A549 (cell line): ENCODE results near the gene GARNL3. TPM values are rescaled to one million over a fixed set of nuclear protein-coding genes. Genes with fewer than 3 reads are reported as not detected.

ENCODE experiments used
- ATAC-seq, 2 experiments: fragments of 200-7000 bp in 1 of 2; fragments of >200 bp in 1 of 2; cut with Nextera tagmentation in 1 of 2; cut with Tn5 transposase in 1 of 2; 3 replicates each; pipeline versions ENCODE4 v1.8.0 to v1.9.1; 2018 to 2020; ENCODE audit warnings: mild to moderate bottlenecking in 1 of 2, moderate library complexity in 1 of 2
- CTCF ChIA-PET: fragments of 300-600 bp; sonication (Branson Sonifier 250); formaldehyde crosslinking; extraction: SDS; loops from one replicate; lab custom pipeline; 2021; ENCODE audit warnings: antibody characterized with exemption, inconsistent platforms; lab: Yijun Ruan, JAX
- POLR2A ChIA-PET: fragments of 350-600 bp; formaldehyde crosslinking; extraction: SDS; loops from one replicate; lab custom pipeline; 2021; ENCODE audit warnings: antibody characterized with exemption, inconsistent platforms; lab: Yijun Ruan, JAX
- DNase-seq, 2 experiments: peaks; one replicate each; pipeline versions ENCODE4 v3.0.0 to v3.0.0-alpha.2; 2011 to 2016; ENCODE audit warnings: low read depth in 1 of 2, low spot score in 1 of 2
- FAIRE-seq: peaks from 2 replicates; lab custom pipeline; 2011; peaks lifted over from hg19 to GRCh38; lab: Jason Lieb, UNC
- H3K27ac ChIP-seq, 2 experiments: fragments of >200 bp; sonication (Bioruptor Twin); formaldehyde crosslinking; 3 replicates each; pipeline ENCODE4 v1.5.1; 2016 to 2017
- H3K4me1 ChIP-seq: fragments of >200 bp; sonication (Bioruptor Twin); formaldehyde crosslinking; 3 replicates; pipeline ENCODE4 v1.6.1; 2016
- H3K4me2 ChIP-seq: fragments of >200 bp; sonication (Bioruptor Twin); formaldehyde crosslinking; 3 replicates; pipeline ENCODE4 v1.6.1; 2016
- H3K4me3 ChIP-seq: fragments of >200 bp; sonication (Bioruptor Twin); formaldehyde crosslinking; 3 replicates; pipeline ENCODE4 v1.5.1; 2016
- H3K9me3 ChIP-seq: fragments of >200 bp; sonication (Bioruptor Twin); formaldehyde crosslinking; 3 replicates; pipeline ENCODE4 v1.6.1; 2016
- BHLHE40 ChIP-seq: IDR thresholded peaks from 2 replicates; pipeline ENCODE4 v1.6.1; 2012; ENCODE audit warnings: low read depth, low read length, inconsistent platforms
- CEBPB ChIP-seq, 2 experiments: fragments of >200 bp in 1 of 2; sonication (Bioruptor Twin) in 1 of 2; formaldehyde crosslinking in 1 of 2; IDR thresholded peaks; 2 replicates each; pipeline ENCODE4 v1.6.1; 2012 to 2016
- CHD2 ChIP-seq: fragments of 150-350 bp; IDR thresholded peaks from 2 replicates; pipeline ENCODE4 v1.6.1; 2014; ENCODE audit warnings: low read length; ENCODE audit not compliant: partially characterized antibody
- CHD4 ChIP-seq: fragments of 200-600 bp; sonication (generic); IDR thresholded peaks from 2 replicates; pipeline ENCODE4 v1.6.1; 2016; ENCODE audit warnings: antibody characterized with exemption, mild to moderate bottlenecking, borderline replicate concordance
- EHMT2 ChIP-seq: fragments of 200-600 bp; sonication (generic); IDR thresholded peaks from 2 replicates; pipeline ENCODE4 v1.6.1; 2016; ENCODE audit warnings: antibody characterized with exemption, low read depth, mild to moderate bottlenecking, moderate library complexity
- EP300 ChIP-seq, 2 experiments: fragments of >200 bp; sonication (Bioruptor Twin); formaldehyde crosslinking; IDR thresholded peaks; 2 replicates in 1 of 2; 3 replicates in 1 of 2; pipeline ENCODE4 v1.6.1; 2016 to 2017
- FOXS1 ChIP-seq: fragments of 250-450 bp; sonication (Bioruptor Pico); IDR thresholded peaks from 2 replicates; pipeline ENCODE4 v1.5.0; 2020; ENCODE audit warnings: mild to moderate bottlenecking, moderate library complexity
- GATA3 ChIP-seq: IDR thresholded peaks from 2 replicates; pipeline ENCODE4 v1.6.1; 2012; ENCODE audit warnings: borderline replicate concordance
- HOXA7 ChIP-seq: fragments of 250-450 bp; sonication (Bioruptor Pico); IDR thresholded peaks from 2 replicates; pipeline ENCODE4 v1.5.0; 2020; ENCODE audit warnings: mild to moderate bottlenecking, moderate library complexity
- HOXB13 ChIP-seq: fragments of 250-450 bp; sonication (Bioruptor Pico); IDR thresholded peaks from 2 replicates; pipeline ENCODE4 v1.5.0; 2020; ENCODE audit warnings: low read depth, mild to moderate bottlenecking, moderate library complexity
- MAFK ChIP-seq: fragments of 450-650 bp; IDR thresholded peaks from 2 replicates; pipeline ENCODE4 v1.6.1; 2014; ENCODE audit not compliant: partially characterized antibody
- MYC ChIP-seq: IDR thresholded peaks from 2 replicates; pipeline ENCODE4 v1.6.1; 2012; ENCODE audit warnings: mild to moderate bottlenecking, inconsistent platforms, low read length, improper control_type of control experiment, borderline replicate concordance
- NFE2L2 ChIP-seq: fragments of 150-350 bp; conservative IDR thresholded peaks from 2 replicates; pipeline ENCODE4 v1.6.1; 2014; ENCODE audit warnings: low read length
- NPAS2 ChIP-seq: fragments of 250-450 bp; sonication (Bioruptor Pico); IDR thresholded peaks from 2 replicates; pipeline ENCODE4 v1.8.0; 2022; ENCODE audit warnings: mild to moderate bottlenecking, moderate library complexity, borderline replicate concordance
- PHF8 ChIP-seq: fragments of 200-600 bp; sonication (generic); IDR thresholded peaks from 2 replicates; pipeline ENCODE4 v1.6.1; 2016; ENCODE audit warnings: low read depth, mild to moderate bottlenecking, antibody characterized with exemption, moderate library complexity, borderline replicate concordance
- POLR2A ChIP-seq: IDR thresholded peaks from 2 replicates; pipeline ENCODE4 v1.6.1; 2012; ENCODE audit warnings: mild to moderate bottlenecking, low read length
- POLR2AphosphoS2 ChIP-seq: conservative IDR thresholded peaks from 2 replicates; pipeline ENCODE4 v1.6.1; 2012; ENCODE audit warnings: low read length, improper control_type of control experiment, inconsistent platforms
- RARB ChIP-seq: fragments of 250-450 bp; sonication (Bioruptor Pico); IDR thresholded peaks from 2 replicates; pipeline ENCODE4 v1.8.0; 2021; ENCODE audit warnings: mild to moderate bottlenecking, moderate library complexity
- RCOR1 ChIP-seq: fragments of 150-350 bp; IDR thresholded peaks from 2 replicates; pipeline ENCODE4 v1.6.1; 2014; ENCODE audit warnings: antibody characterized with exemption, low read length, low read depth
- RFX5 ChIP-seq: fragments of 450-650 bp; IDR thresholded peaks from 2 replicates; pipeline ENCODE4 v1.7.1; 2014; ENCODE audit warnings: antibody characterized with exemption, mild to moderate bottlenecking, moderate library complexity
- SMC3 ChIP-seq: fragments of >200 bp; sonication (Bioruptor Twin); formaldehyde crosslinking; IDR thresholded peaks from 3 replicates; pipeline ENCODE4 v1.6.1; 2018; ENCODE audit warnings: inconsistent platforms
- SREBF2 ChIP-seq: fragments of 450-650 bp; IDR thresholded peaks from 2 replicates; pipeline ENCODE4 v1.6.1; 2014; ENCODE audit warnings: mild to moderate bottlenecking, moderate library complexity
- TFCP2L1 ChIP-seq: fragments of 250-450 bp; sonication (Bioruptor Pico); IDR thresholded peaks from 2 replicates; pipeline ENCODE4 v1.5.0; 2021; ENCODE audit warnings: mild to moderate bottlenecking
- ZC3H11A ChIP-seq: fragments of 450-650 bp; IDR thresholded peaks from 2 replicates; pipeline ENCODE4 v1.6.1; 2014; ENCODE audit warnings: antibody characterized with exemption, mild to moderate bottlenecking
- ZNF302 ChIP-seq: fragments of 250-450 bp; sonication (Bioruptor Pico); IDR thresholded peaks from 2 replicates; pipeline ENCODE4 v1.9.0; 2021; ENCODE audit warnings: inconsistent platforms, mild to moderate bottlenecking, moderate library complexity
- WGBS: methylation state at CpG from one replicate; pipeline ENCODE4 v1.1.6; 2017; ENCODE audit errors: missing lambda C conversion rate; 5-methylcytosine and 5-hydroxymethylcytosine counted together
- polyA plus RNA-seq, 4 experiments: library from polyadenylated mRNA; depleted of rRNA in 3 of 4; stranded (reverse); fragments of >200 nt; fragmentation: RNase III in 1 of 4; extraction: RNeasy Plus Mini Kit Qiagen cat#74134 plus additional on column Dnase treatment in 1 of 4; gene quantifications; 2 replicates in 3 of 4; 3 replicates in 1 of 4; pipeline ENCODE4 v1.2.3, GENCODE V29; 2011 to 2017
- TF ChIP-seq, protein P1 (sequence below): fragments of >200 bp; sonication (Bioruptor Twin); formaldehyde crosslinking; IDR thresholded peaks from 3 replicates; pipeline ENCODE4 v1.6.1; 2016
- TF ChIP-seq, protein P2 (sequence below): fragments of >200 bp; sonication (Bioruptor Twin); formaldehyde crosslinking; IDR thresholded peaks from 2 replicates; pipeline ENCODE4 v1.6.1; 2016
- TF ChIP-seq, protein P3 (sequence below): IDR thresholded peaks from 2 replicates; pipeline ENCODE4 v1.6.1; 2012
- TF ChIP-seq, protein P4 (sequence below): fragments of >200 bp; sonication (Bioruptor Twin); formaldehyde crosslinking; IDR thresholded peaks from 3 replicates; pipeline ENCODE4 v1.5.1; 2016

GARNL3 gene
- polyA plus RNA-seq, 2 of the 4 experiments (the other 2 are of a cell fraction), result 2.9 to 5.1 TPM

DNA sequence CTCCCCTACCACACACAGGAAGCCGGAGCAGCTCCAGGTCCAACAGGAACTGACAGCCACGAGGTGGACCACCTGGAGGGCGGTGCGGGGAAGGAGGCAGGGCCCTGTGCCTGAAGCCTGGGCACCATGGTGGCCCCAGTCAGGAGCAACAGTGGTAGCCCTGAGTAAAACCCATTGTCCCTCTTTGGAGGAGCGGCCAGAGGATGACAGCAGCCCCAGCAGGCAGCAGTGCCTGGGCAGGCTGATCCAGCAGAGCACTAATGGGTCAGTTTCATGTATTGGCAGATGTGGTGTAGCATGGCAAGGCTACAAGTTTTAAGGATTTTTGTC lies 47.7 kb upstream of the GARNL3 start (continued):
- TF ChIP-seq, protein P1, sequence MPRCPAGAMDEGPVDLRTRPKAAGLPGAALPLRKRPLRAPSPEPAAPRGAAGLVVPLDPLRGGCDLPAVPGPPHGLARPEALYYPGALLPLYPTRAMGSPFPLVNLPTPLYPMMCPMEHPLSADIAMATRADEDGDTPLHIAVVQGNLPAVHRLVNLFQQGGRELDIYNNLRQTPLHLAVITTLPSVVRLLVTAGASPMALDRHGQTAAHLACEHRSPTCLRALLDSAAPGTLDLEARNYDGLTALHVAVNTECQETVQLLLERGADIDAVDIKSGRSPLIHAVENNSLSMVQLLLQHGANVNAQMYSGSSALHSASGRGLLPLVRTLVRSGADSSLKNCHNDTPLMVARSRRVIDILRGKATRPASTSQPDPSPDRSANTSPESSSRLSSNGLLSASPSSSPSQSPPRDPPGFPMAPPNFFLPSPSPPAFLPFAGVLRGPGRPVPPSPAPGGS, result no peak

DNA sequence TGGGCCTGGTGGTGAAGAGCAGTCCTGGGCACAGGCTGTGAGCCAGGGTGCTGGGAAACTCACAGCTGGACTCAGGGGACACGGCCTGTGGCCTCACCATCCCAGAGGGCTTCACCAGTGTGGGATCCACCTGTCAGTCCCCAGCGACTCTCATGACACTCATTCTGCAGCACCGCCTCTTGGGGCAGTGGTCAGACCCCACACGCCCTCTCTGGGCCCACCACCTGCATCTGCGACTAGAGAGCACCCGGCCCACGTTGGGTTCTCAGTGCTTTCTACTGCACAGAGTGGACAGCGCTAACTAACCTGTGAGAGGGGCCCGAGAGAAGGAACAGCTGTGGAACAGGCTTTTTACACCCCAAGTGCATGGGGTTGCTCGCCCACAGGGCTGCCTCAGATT lies 45.8 kb upstream of the GARNL3 start:
- Histone ChIP-seq H3K4me2 (no peak overlapping the region), H3K27ac (no peak overlapping the region), H3K4me1 (0 out of 3 replicates have a peak, but pooled peaks cover 1% of the 10 kb centered on the region), H3K4me3 (no peak overlapping the region), H3K9me3 (no peaks in the 10 kb centered on the region)
- DNase-seq (no peak), FAIRE-seq (no peak), ATAC-seq (no peak)
- TF ChIP-seq, protein P2, sequence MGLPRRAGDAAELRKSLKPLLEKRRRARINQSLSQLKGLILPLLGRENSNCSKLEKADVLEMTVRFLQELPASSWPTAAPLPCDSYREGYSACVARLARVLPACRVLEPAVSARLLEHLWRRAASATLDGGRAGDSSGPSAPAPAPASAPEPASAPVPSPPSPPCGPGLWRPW, result no peak
- TF ChIP-seq NFE2L2 (no peak), SMC3 (no peak), BHLHE40 (no peak), MYC (no peak), MAFK (no peak), POLR2A (no peak), ZC3H11A (no peak), CHD4 (no peak), TFCP2L1 (CRISPR knock-in tag) (no peak), NPAS2 (CRISPR knock-in tag) (no peak), EHMT2 (no peak), CEBPB (IDR thresholded peaks at IDR 0.05) (no peak), HOXA7 (CRISPR knock-in tag) (no peak), PHF8 (no peak), HOXB13 (CRISPR knock-in tag) (no peak), ZNF302 (CRISPR knock-in tag) (no peak)
- WGBS, result 92% methylated on average over 9 of the region's 10 CpGs
- ChIA-PET CTCF (interaction anchor here (0.7 to 1.6 kb wide), 2 partner anchors 277 to 368 kb away, joined by 3 to 5 read pairs; no protein-coding TSS in a partner anchor), POLR2A (no interaction called here)

DNA sequence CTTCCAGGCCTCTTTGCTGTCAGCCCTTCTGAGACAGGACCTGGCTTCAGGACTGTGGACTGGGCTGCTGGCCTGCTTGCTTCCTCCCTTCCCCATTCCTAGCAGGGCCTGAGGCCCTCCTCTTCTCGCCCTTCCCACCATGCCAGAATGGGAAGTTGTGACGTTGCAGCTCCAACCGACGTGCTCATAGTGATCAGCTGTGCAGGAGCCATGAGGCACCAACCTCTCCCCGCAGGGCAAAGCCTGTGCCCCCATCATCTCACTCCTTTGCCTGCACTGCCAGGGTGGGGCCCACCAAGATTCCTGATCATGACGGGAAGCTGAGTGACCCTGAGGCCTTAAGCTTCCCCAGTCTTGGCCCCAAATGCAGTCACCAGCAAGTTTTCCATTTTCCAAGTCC lies 45.1 kb upstream of the GARNL3 start:
- no peak overlapping the region for H3K27ac ChIP-seq
- ChIA-PET CTCF (interaction anchor here (1.4 to 1.6 kb wide), 2 partner anchors 279 to 367 kb away, joined by 3 to 5 read pairs; no protein-coding TSS in a partner anchor), POLR2A (no interaction called here)
- 0 out of 3 replicates have a peak, but pooled peaks cover 4% of the 10 kb centered on the region for H3K4me1 ChIP-seq
- no peak for ATAC-seq
- no peak for DNase-seq
- no peaks in the 10 kb centered on the region for H3K9me3 ChIP-seq
- no peak for FAIRE-seq
- H3K4me2 ChIP-seq, result no peak overlapping the region
- no peak overlapping the region for H3K4me3 ChIP-seq
- TF ChIP-seq HOXB13 (CRISPR knock-in tag), result no peak
- no peak for TF ChIP-seq RARB (CRISPR knock-in tag)
- TF ChIP-seq CHD2, result no peak
- no peak for TF ChIP-seq GATA3
- WGBS, result 91% methylated on average over 6 of the region's 6 CpGs

DNA sequence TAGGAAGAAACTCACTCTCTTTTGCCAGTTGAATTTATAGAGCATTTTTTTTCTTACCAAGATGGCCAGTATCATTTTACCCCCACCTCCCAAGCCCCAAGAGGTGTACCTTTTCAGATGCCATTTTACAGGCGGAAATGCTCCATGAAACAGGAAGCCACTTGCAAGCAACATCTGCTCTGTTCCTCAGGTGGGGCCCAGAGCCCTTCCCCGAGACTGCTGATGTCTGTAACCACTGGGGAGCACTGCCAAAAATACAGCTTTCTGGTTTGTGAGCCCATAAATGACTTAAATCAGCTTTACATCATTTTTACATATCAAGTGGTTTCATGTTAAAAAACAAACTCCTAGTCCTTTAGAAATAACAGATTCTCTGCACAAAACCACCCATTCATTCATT lies 42.9 kb upstream of the GARNL3 start:
- ChIA-PET POLR2A (no interaction called here), CTCF (interaction anchor here (0.9 to 1.6 kb wide), 4 partner anchors 10 to 513 kb away, joined by 3 to 4 read pairs (median 3); partner anchors contain the start of gene TOR2A)
- ATAC-seq (no peak), DNase-seq (no peak), FAIRE-seq (no peak)
- Histone ChIP-seq H3K4me1 (peaks cover 12% of the 10 kb centered on the region; the same call in 2 of the 3 replicates), H3K27ac (no peak overlapping the region), H3K4me3 (no peak overlapping the region), H3K9me3 (no peaks in the 10 kb centered on the region), H3K4me2 (no peak overlapping the region)
- WGBS, result 57% methylated on average over 2 of the region's 2 CpGs
- no peak for TF ChIP-seq POLR2AphosphoS2
- TF ChIP-seq SMC3, result no peak
- TF ChIP-seq CHD4, result no peak
- no peak for TF ChIP-seq HOXA7 (CRISPR knock-in tag)
- TF ChIP-seq, protein P1, result no peak
- TF ChIP-seq TFCP2L1 (CRISPR knock-in tag), result no peak
- TF ChIP-seq FOXS1, result no peak
- no peak for TF ChIP-seq SREBF2
- no peak for TF ChIP-seq RFX5
- TF ChIP-seq, protein P3, sequence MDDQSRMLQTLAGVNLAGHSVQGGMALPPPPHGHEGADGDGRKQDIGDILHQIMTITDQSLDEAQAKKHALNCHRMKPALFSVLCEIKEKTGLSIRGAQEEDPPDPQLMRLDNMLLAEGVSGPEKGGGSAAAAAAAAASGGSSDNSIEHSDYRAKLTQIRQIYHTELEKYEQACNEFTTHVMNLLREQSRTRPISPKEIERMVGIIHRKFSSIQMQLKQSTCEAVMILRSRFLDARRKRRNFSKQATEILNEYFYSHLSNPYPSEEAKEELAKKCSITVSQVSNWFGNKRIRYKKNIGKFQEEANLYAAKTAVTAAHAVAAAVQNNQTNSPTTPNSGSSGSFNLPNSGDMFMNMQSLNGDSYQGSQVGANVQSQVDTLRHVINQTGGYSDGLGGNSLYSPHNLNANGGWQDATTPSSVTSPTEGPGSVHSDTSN, result no peak
- no peak for TF ChIP-seq RCOR1
- TF ChIP-seq NFE2L2, result no peak
- TF ChIP-seq, protein P4, sequence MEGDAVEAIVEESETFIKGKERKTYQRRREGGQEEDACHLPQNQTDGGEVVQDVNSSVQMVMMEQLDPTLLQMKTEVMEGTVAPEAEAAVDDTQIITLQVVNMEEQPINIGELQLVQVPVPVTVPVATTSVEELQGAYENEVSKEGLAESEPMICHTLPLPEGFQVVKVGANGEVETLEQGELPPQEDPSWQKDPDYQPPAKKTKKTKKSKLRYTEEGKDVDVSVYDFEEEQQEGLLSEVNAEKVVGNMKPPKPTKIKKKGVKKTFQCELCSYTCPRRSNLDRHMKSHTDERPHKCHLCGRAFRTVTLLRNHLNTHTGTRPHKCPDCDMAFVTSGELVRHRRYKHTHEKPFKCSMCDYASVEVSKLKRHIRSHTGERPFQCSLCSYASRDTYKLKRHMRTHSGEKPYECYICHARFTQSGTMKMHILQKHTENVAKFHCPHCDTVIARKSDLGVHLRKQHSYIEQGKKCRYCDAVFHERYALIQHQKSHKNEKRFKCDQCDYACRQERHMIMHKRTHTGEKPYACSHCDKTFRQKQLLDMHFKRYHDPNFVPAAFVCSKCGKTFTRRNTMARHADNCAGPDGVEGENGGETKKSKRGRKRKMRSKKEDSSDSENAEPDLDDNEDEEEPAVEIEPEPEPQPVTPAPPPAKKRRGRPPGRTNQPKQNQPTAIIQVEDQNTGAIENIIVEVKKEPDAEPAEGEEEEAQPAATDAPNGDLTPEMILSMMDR, result no peak
- no peak for TF ChIP-seq GATA3
- no peak for TF ChIP-seq EP300 (IDR thresholded peaks at IDR 0.05)
